Esophagus muscularis mucosa (tissue), 4 donors: ENCODE data around the gene RGS2.

ENCODE experiments used
- CTCF ChIP-seq, 3 experiments: fragments of 200-600 bp in 2 of 3; fragments of 450-650 bp in 1 of 3; sonication (generic) in 2 of 3; IDR thresholded peaks; one replicate each; pipeline ENCODE4 v1.5.1; 2017 to 2019; ENCODE audit warnings: antibody characterized with exemption in 3 of 3, mild to moderate bottlenecking in 2 of 3, moderate library complexity in 1 of 3
- EP300 ChIP-seq: sonication (generic); formaldehyde crosslinking; IDR thresholded peaks from one replicate; pipeline ENCODE4 v1.6.1; 2017; ENCODE audit warnings: antibody characterized with exemption
- POLR2A ChIP-seq: fragments of 450-650 bp; IDR thresholded peaks from one replicate; pipeline ENCODE4 v1.6.1; 2017; ENCODE audit warnings: antibody characterized with exemption, moderate library complexity, mild to moderate bottlenecking, low read depth
- POLR2AphosphoS5 ChIP-seq, 2 donors: sonication (generic); formaldehyde crosslinking; IDR thresholded peaks; one replicate each; pipeline ENCODE4 v1.6.1; 2017; ENCODE audit warnings: antibody characterized with exemption in 2 of 2

DNA sequence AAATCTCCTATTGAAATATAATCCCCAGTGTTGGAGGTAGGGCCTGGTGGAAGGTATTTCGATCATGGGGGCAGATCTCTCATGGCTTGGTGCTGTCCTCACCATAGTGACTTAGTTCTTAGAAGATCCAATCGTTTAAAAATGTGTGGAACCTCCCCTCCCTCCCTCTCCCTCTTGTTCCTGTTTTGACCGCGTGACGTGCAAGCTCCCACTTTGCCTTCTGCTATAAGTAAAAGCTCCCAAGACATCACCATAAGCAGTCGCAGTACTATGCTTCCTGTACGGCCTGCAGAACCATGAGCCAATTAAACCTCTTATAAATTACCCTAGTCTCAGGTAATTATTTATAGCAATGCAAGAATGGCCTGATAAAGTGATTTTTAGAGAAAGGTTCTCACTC, 10.9 kb upstream of the RGS2 start:
- TF ChIP-seq CTCF (IDR thresholded peaks at IDR 0.05) (no peak), POLR2A (no peak), EP300 (no peak), POLR2AphosphoS5 (IDR thresholded peaks at IDR 0.05) (no peak)
